ENCODE results near the gene LAMTOR2.

Gene LAMTOR2

DNA sequence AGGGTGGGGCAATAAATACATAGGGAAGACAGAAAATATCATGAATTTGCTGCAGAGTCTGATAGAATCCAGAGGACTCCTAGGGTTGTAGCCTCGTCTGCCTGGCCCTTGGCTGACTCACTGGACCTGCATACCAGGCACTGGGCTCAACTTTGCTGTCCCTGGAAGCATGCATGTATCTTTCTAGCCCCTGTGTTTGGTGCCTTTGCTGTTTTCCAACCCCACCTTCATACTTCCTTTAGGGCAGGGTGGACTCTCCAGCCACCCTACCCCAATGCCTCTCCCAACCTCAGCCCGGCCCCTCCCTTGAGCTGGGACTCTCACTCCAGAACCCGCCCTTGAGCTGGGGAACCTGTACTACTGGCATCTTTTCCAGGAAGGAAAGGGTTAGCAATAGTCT, 7.6 kb downstream of the LAMTOR2 start:
- H3K4me1 ChIP-seq (ENCODE audit: insufficient read depth, low read length, poor library complexity, severe bottlenecking), result no peaks in the 10 kb centered on the region
- H3K9me3 ChIP-seq (ENCODE audit: insufficient read depth, low read depth, low read length), result no peaks in the 10 kb centered on the region
- H3K27me3 ChIP-seq (ENCODE audit: insufficient read depth, low read length, poor library complexity, severe bottlenecking), result no peaks in the 10 kb centered on the region
- TF ChIP-seq, protein P1, sequence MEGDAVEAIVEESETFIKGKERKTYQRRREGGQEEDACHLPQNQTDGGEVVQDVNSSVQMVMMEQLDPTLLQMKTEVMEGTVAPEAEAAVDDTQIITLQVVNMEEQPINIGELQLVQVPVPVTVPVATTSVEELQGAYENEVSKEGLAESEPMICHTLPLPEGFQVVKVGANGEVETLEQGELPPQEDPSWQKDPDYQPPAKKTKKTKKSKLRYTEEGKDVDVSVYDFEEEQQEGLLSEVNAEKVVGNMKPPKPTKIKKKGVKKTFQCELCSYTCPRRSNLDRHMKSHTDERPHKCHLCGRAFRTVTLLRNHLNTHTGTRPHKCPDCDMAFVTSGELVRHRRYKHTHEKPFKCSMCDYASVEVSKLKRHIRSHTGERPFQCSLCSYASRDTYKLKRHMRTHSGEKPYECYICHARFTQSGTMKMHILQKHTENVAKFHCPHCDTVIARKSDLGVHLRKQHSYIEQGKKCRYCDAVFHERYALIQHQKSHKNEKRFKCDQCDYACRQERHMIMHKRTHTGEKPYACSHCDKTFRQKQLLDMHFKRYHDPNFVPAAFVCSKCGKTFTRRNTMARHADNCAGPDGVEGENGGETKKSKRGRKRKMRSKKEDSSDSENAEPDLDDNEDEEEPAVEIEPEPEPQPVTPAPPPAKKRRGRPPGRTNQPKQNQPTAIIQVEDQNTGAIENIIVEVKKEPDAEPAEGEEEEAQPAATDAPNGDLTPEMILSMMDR (conservative IDR thresholded peaks at IDR 0.05; ENCODE audit: low read length), result no peak
- TF ChIP-seq EZH2phosphoT487 (IDR thresholded peaks at IDR 0.05; ENCODE audit: borderline replicate concordance), result no peak
- no peaks in the 10 kb centered on the region for H3K36me3 ChIP-seq (ENCODE audit: insufficient read depth, low read length)
- no peaks in the 10 kb centered on the region for H3K79me2 ChIP-seq (ENCODE audit: insufficient read depth, low read length)
- H3K4me2 ChIP-seq (ENCODE audit: low read depth, low read length, poor library complexity, severe bottlenecking), result no peak overlapping the region
- no peaks in the 10 kb centered on the region for H4K20me1 ChIP-seq (ENCODE audit: insufficient read depth, low read length, poor library complexity, severe bottlenecking)
- no peak overlapping the region for H3K9ac ChIP-seq (ENCODE audit: low read depth, low read length, poor library complexity, severe bottlenecking)
- no peak overlapping the region for H3K4me3 ChIP-seq (ENCODE audit: low read length, poor library complexity, severe bottlenecking)
- no peaks in the 10 kb centered on the region for H3K9me2 ChIP-seq (replicated peaks; ENCODE audit: low read depth, low read length)
- H2AFZ ChIP-seq (ENCODE audit: low read length), result no peak overlapping the region
- no peaks in the 10 kb centered on the region for H3F3A ChIP-seq (ENCODE audit: low read depth)

DNA sequence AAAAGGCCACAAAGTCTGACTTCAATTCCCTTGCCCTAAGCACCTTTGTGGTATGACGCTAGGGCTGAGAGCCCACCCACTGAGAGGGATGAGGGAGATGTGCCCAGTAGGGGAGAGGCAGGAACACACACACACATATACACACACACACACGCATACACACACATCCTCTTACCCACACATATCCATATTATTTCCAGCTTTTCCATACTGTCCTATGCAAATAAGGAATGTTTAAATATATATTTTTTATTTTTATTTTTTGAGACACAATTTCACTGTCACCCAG, 9.4 kb downstream of the LAMTOR2 start:
- H3K27me3 ChIP-seq (ENCODE audit: insufficient read depth, low read length, poor library complexity, severe bottlenecking), result no peaks in the 10 kb centered on the region
- H3K4me2 ChIP-seq (ENCODE audit: low read depth, low read length, poor library complexity, severe bottlenecking), result no peak overlapping the region
- no peak overlapping the region for H3K4me3 ChIP-seq (ENCODE audit: low read length, poor library complexity, severe bottlenecking)
- H3K4me1 ChIP-seq (ENCODE audit: insufficient read depth, low read length, poor library complexity, severe bottlenecking), result no peaks in the 10 kb centered on the region
- H3K9ac ChIP-seq (ENCODE audit: low read depth, low read length, poor library complexity, severe bottlenecking), result no peak overlapping the region
- H2AFZ ChIP-seq (ENCODE audit: low read length), result no peak overlapping the region
- H4K20me1 ChIP-seq (ENCODE audit: insufficient read depth, low read length, poor library complexity, severe bottlenecking), result no peaks in the 10 kb centered on the region
- H3K9me2 ChIP-seq (replicated peaks; ENCODE audit: low read depth, low read length), result no peaks in the 10 kb centered on the region
- TF ChIP-seq EZH2phosphoT487 (IDR thresholded peaks at IDR 0.05; ENCODE audit: borderline replicate concordance), result no peak
- TF ChIP-seq, protein P1 (conservative IDR thresholded peaks at IDR 0.05; ENCODE audit: low read length), result no peak
- no peaks in the 10 kb centered on the region for H3K9me3 ChIP-seq (ENCODE audit: insufficient read depth, low read depth, low read length)
- no peaks in the 10 kb centered on the region for H3K79me2 ChIP-seq (ENCODE audit: insufficient read depth, low read length)
- H3F3A ChIP-seq (ENCODE audit: low read depth), result no peaks in the 10 kb centered on the region
- no peaks in the 10 kb centered on the region for H3K36me3 ChIP-seq (ENCODE audit: insufficient read depth, low read length)

DNA sequence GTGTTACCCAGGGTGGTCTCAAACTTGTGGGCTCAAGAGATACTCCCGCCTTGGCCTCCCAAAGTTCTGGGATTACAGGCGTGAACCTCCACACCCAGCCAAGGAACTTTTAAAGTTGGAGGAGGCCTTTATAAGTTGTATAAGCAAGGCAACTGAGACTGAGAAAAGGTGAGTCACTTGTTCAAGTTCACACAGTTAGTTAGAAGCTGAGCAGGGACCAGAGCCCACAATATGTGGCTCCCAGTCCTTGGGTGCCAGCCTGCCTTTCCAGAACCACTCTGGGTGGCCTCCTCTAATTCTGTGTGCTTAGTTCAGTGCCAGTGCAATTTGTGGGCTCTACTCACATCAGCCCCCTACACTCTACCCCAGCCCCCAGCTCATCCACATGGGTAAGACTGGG, 10.0 kb downstream of the LAMTOR2 start:
- Histone ChIP-seq H2AFZ (ENCODE audit: low read length) (no peak overlapping the region), H4K20me1 (ENCODE audit: insufficient read depth, low read length, poor library complexity, severe bottlenecking) (no peaks in the 10 kb centered on the region), H3K4me3 (ENCODE audit: low read length, poor library complexity, severe bottlenecking) (no peak overlapping the region), H3K27me3 (ENCODE audit: insufficient read depth, low read length, poor library complexity, severe bottlenecking) (no peaks in the 10 kb centered on the region), H3K79me2 (ENCODE audit: insufficient read depth, low read length) (no peaks in the 10 kb centered on the region), H3K9me3 (ENCODE audit: insufficient read depth, low read depth, low read length) (no peaks in the 10 kb centered on the region), H3K4me2 (ENCODE audit: low read depth, low read length, poor library complexity, severe bottlenecking) (no peak overlapping the region), H3K36me3 (ENCODE audit: insufficient read depth, low read length) (no peaks in the 10 kb centered on the region), H3F3A (ENCODE audit: low read depth) (no peaks in the 10 kb centered on the region), H3K4me1 (ENCODE audit: insufficient read depth, low read length, poor library complexity, severe bottlenecking) (no peaks in the 10 kb centered on the region), H3K9me2 (replicated peaks; ENCODE audit: low read depth, low read length) (no peaks in the 10 kb centered on the region), H3K9ac (ENCODE audit: low read depth, low read length, poor library complexity, severe bottlenecking) (no peak overlapping the region)
- TF ChIP-seq EZH2phosphoT487 (IDR thresholded peaks at IDR 0.05; ENCODE audit: borderline replicate concordance), result no peak
- TF ChIP-seq, protein P1 (conservative IDR thresholded peaks at IDR 0.05; ENCODE audit: low read length), result no peak

Measured in Loucy (cell line).